Posterior cingulate gyrus (tissue), 11 donors: Measurements from ENCODE around the gene MCTP2.

Experiments used
- DNase-seq, 10 donors: peaks; one replicate each; pipeline versions ENCODE4 v3.0.0 to v3.0.0-alpha.2; 2020 to 2021; ENCODE audit warnings: mixed read lengths in 3 of 10
- intact Hi-C: fragments of 100-400 bp; cut with DNase I; formaldehyde crosslinking; loops from one replicate; pipeline ENCODE4 v1.15.1; 2023

The MCTP2 gene

GRCh38 chr15:94417501-94418293 is 186.3 kb downstream of the MCTP2 start:
- intact Hi-C loops = loop anchor here (10.0 kb wide), 1 partner anchor 1927 kb away; no protein-coding TSS in a partner anchor
- DNase-seq = no peak

GRCh38 chr15:94421706-94422105 is 190.3 kb downstream of the MCTP2 start:
- no peak for DNase-seq
- intact Hi-C loops = no loop called here

GRCh38 chr15:94432279-94432678 is 200.9 kb downstream of the MCTP2 start:
- intact Hi-C loops = no loop called here
- DNase-seq = no peak

- intact Hi-C loops = no loop called here
- no peak for DNase-seq
Observed at GRCh38 chr15:94439158-94439557, 207.8 kb downstream of the MCTP2 start.

- intact Hi-C loops = no loop called here
- no peak for DNase-seq
Observed at GRCh38 chr15:94441760-94442159, 210.4 kb downstream of the MCTP2 start.

- intact Hi-C loops = no loop called here
- no peak for DNase-seq
Observed at GRCh38 chr15:94442480-94442879, 211.1 kb downstream of the MCTP2 start.

- intact Hi-C loops = no loop called here
- DNase-seq = no peak
Observed at GRCh38 chr15:94443186-94443585, 211.8 kb downstream of the MCTP2 start.

GRCh38 chr15:94445566-94446160 is 214.3 kb downstream of the MCTP2 start:
- DNase-seq = no peak
- intact Hi-C loops = no loop called here

- intact Hi-C loops = no loop called here
- DNase-seq = no peak
Observed at GRCh38 chr15:94446441-94446840, 215.1 kb downstream of the MCTP2 start.

GRCh38 chr15:94451466-94451865 is 220.1 kb downstream of the MCTP2 start:
- intact Hi-C loops = no loop called here

GRCh38 chr15:94453227-94453988 is 222.0 kb downstream of the MCTP2 start:
- DNase-seq = no peak
- intact Hi-C loops = no loop called here

More at GRCh38 chr15:94451466-94451865, 220.1 kb downstream of the MCTP2 start:
- no peak for DNase-seq

GRCh38 chr15:94455297-94455696 is 223.9 kb downstream of the MCTP2 start:
- intact Hi-C loops = no loop called here
- DNase-seq = no peak

GRCh38 chr15:94456226-94456625 is 224.9 kb downstream of the MCTP2 start:
- no peak for DNase-seq
- intact Hi-C loops = no loop called here

- intact Hi-C loops = no loop called here
- no peak for DNase-seq
Observed at GRCh38 chr15:94457661-94458060, 226.3 kb downstream of the MCTP2 start.

GRCh38 chr15:94460624-94461023 is 229.3 kb downstream of the MCTP2 start:
- DNase-seq = no peak
- intact Hi-C loops = no loop called here

GRCh38 chr15:94467034-94467433 is 235.7 kb downstream of the MCTP2 start:
- no peak for DNase-seq
- intact Hi-C loops = no loop called here

GRCh38 chr15:94470492-94470891 is 239.1 kb downstream of the MCTP2 start:
- no peak for DNase-seq
- intact Hi-C loops = no loop called here

- intact Hi-C loops = no loop called here
- no peak for DNase-seq
Observed at GRCh38 chr15:94476686-94477085, 245.3 kb downstream of the MCTP2 start.

- intact Hi-C loops = no loop called here
Observed at GRCh38 chr15:94477913-94478553, 246.7 kb downstream of the MCTP2 start.

GRCh38 chr15:94478763-94479162 is 247.4 kb downstream of the MCTP2 start:
- intact Hi-C loops = no loop called here
- DNase-seq = peak in 1 of 10 donors; percentile 16

More at GRCh38 chr15:94477913-94478553, 246.7 kb downstream of the MCTP2 start:
- DNase-seq = no peak

- intact Hi-C loops = no loop called here
Observed at GRCh38 chr15:94480289-94480834, 249.0 kb downstream of the MCTP2 start.

More at GRCh38 chr15:94480289-94480834, 249.0 kb downstream of the MCTP2 start:
- DNase-seq = no peak
